Measurements from ENCODE around the gene HRH3.

- TF ChIP-seq CTCF (IDR thresholded peaks at IDR 0.05), result no peak
- no peak for TF ChIP-seq POLR2A (IDR thresholded peaks at IDR 0.05)
These were observed 23.8 kb downstream of the HRH3 start for GRCh38 chr20:62196286-62196685.
